Mucosa of stomach (tissue), 1 donor: Measurements from ENCODE around the gene SCN7A.

Experiments
- H3K27me3 ChIP-seq: one replicate; pipeline ENCODE4 v1.7.0; 2013; ENCODE audit warnings: mild to moderate bottlenecking, low read length; ENCODE audit not compliant: control insufficient read depth, insufficient read depth
- H3K36me3 ChIP-seq: one replicate; pipeline ENCODE4 v1.7.0; 2013; ENCODE audit warnings: low read length; ENCODE audit not compliant: control insufficient read depth, insufficient read depth
- H3K4me1 ChIP-seq: one replicate; pipeline ENCODE4 v1.7.0; 2013; ENCODE audit warnings: mild to moderate bottlenecking, low read length; ENCODE audit not compliant: control insufficient read depth, insufficient read depth
- H3K4me3 ChIP-seq: one replicate; pipeline ENCODE4 v1.7.0; 2013; ENCODE audit warnings: low read length
- H3K9ac ChIP-seq: one replicate; pipeline ENCODE4 v1.7.0; 2013; ENCODE audit warnings: mild to moderate bottlenecking, low read length, moderate library complexity
- H3K9me3 ChIP-seq: one replicate; pipeline ENCODE4 v1.7.0; 2013; ENCODE audit warnings: mild to moderate bottlenecking, low read length, moderate library complexity; ENCODE audit not compliant: control insufficient read depth
- donor health status: Pancreatic carcinoma.

Gene SCN7A

DNA sequence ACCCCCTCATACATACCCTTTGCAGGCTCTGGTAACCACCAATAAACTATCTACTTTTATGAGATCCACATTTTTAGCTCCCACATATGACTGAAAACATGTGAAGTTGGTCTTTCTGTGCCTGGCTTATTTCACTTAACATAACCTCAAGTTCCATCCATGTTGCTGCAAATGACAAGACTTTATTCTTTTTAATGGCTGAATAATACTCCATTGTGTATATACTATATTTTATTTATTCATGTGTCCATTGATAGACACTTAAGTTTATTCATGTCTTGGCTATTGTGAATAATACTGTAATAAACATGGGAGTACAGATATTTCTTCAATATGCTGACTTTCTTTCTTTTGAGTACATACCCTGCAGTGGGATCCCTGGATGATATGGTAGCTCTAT is 45.9 kb downstream of the SCN7A start:
- H3K36me3 ChIP-seq: no peaks in the 10 kb centered on the region
- H3K27me3 ChIP-seq: no peaks in the 10 kb centered on the region
- no peaks in the 10 kb centered on the region for H3K9me3 ChIP-seq
- no peak overlapping the region for H3K4me3 ChIP-seq
- H3K9ac ChIP-seq: no peak overlapping the region
- no peaks in the 10 kb centered on the region for H3K4me1 ChIP-seq

DNA sequence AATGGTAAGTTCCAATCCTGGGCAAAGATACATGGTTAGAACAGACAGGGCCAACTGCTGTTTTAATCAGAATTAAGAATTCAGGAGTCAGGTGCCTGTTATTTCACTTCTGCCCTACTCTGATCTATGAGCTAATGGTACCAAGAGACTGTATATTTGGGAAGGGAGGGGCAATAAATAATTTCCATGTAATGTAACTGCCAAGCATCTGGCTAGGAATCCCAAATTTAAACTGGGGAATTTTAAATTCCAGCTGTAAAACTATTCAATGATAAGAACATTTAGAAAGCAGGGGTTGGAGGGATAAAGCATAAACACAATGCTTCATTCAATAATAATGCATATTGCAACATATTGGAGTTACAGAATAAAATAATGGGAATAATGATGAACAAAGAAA is 49.7 kb downstream of the SCN7A start:
- Histone ChIP-seq H3K9me3 (no peaks in the 10 kb centered on the region), H3K4me3 (no peak overlapping the region), H3K4me1 (no peaks in the 10 kb centered on the region), H3K36me3 (no peaks in the 10 kb centered on the region), H3K27me3 (no peaks in the 10 kb centered on the region), H3K9ac (no peak overlapping the region)

DNA sequence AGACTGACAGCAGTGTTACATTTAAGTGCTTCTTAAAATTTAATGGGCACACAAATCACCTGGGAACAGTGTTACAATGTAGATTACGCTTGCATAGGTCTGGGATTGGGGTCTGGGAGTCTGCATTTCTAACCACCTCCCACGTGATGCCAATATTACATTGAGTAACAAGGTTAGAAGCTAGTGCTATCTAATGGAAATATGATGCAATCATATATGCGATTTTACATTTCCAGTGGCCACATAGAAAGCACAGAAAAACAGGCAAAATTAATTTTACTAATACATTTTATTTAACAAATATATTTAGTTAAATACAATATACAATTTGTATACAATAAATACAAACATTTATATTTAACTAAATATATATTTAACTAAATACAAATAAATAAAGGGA is 53.7 kb downstream of the SCN7A start:
- Histone ChIP-seq H3K9ac (no peak overlapping the region), H3K9me3 (no peaks in the 10 kb centered on the region), H3K27me3 (no peaks in the 10 kb centered on the region), H3K4me1 (no peaks in the 10 kb centered on the region), H3K36me3 (no peaks in the 10 kb centered on the region), H3K4me3 (no peak overlapping the region)

DNA sequence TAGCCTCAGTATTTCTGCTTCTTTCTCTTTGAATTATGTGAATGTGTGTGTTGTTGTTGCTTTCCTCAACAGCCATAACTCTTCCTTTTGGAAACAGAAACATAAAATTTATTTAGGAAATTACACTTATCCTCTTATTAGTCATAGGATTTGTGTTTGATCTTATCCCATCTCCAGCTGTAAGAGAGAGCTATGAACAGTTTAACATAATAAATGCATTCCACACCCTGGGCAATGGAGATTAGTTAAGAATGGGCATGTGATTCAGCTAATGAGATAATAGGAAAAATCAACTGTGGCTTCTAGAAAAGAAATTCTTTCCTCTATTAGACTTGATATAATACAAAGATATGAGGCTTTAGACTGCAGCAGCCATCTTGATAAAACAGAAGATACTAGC is 55.0 kb downstream of the SCN7A start:
- H3K4me1 ChIP-seq: no peaks in the 10 kb centered on the region
- H3K36me3 ChIP-seq: no peaks in the 10 kb centered on the region
- H3K9me3 ChIP-seq: no peaks in the 10 kb centered on the region
- H3K4me3 ChIP-seq: no peak overlapping the region
- H3K9ac ChIP-seq: no peak overlapping the region
- no peaks in the 10 kb centered on the region for H3K27me3 ChIP-seq

DNA sequence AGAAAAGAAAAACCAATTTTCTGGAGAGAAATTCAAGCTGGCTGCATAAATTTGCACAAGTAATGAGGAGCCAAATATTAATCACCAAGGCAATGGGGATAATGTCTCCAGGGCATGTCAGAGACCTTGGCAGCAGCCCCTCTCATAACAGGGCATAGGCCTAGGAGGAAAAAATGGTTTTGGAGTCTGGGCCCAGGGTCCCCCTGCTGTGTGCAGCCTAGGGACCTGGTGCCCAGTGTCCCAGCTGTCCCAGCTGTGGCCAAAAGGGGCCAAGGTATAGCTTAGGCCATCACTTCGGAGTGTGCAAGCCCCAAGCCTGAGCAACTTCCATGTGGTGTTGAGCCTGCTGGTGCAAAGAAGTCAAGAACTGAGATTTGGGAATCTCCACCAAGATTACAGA is 57.1 kb downstream of the SCN7A start:
- Histone ChIP-seq H3K9me3 (no peaks in the 10 kb centered on the region), H3K27me3 (no peaks in the 10 kb centered on the region), H3K36me3 (no peaks in the 10 kb centered on the region), H3K4me3 (no peak overlapping the region), H3K4me1 (peaks cover 5% of the 10 kb centered on the region), H3K9ac (no peak overlapping the region)

DNA sequence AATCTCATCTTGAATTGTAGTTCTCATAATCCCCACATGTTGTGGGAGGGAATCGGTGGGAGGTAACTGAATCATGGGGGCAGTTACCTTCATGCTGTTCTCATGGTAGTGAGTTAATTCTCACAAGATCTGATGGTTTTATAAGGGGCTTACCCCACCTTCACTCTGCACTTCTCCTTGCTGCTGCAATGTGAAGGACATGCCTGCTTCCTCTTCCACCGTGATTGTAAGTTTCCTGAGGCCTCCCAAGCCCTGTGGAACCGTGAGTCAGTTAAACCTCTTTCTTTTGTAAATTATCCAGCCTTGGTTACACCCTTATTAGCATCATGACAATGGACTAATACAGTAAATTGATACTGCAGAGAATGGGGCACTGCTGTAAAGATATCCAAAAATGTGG is 57.9 kb downstream of the SCN7A start:
- H3K9ac ChIP-seq: no peak overlapping the region
- H3K4me1 ChIP-seq: peaks cover 5% of the 10 kb centered on the region
- H3K36me3 ChIP-seq: no peaks in the 10 kb centered on the region
- H3K4me3 ChIP-seq: no peak overlapping the region
- no peaks in the 10 kb centered on the region for H3K27me3 ChIP-seq
- H3K9me3 ChIP-seq: no peaks in the 10 kb centered on the region

DNA sequence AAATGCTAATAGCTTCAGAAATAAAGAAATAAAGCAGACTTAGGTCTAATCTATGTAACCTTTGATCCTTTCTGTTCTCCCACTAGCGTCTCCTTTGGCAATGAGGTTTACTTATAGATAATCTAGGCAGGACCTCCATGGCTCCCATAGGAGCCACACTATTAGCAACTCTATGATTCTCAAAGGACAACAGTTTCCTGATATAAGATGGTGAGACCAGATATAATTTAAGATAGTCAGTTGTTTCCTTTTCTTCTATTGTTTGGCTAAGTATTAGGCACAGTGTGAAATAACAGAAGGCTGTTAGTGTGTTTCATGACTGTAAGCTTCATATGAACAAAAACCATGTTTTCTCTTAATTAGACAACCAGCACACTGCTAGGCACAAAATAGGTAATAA is 59.6 kb downstream of the SCN7A start:
- Histone ChIP-seq H3K9ac (no peak overlapping the region), H3K36me3 (no peaks in the 10 kb centered on the region), H3K4me1 (peaks cover 5% of the 10 kb centered on the region), H3K4me3 (no peak overlapping the region), H3K27me3 (no peaks in the 10 kb centered on the region), H3K9me3 (no peaks in the 10 kb centered on the region)

DNA sequence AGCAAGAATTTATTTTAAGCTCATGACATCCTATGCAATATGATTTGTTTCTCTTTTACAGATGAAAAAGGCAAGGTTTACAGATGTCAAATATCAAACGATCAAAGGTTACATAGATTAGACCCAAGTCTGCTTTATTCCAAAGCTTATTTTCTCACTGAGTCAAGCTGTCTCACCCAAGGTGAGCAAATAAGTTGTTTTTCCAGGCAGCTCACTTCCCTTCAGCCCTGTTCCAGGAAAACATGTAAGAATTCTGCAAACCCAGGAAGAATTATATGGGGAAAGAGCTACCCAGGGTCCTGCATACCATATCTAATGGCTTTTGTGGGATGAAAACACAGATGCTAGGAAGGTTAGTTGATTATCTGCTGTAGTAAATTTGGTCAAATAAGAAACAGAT is 60.6 kb downstream of the SCN7A start:
- H3K27me3 ChIP-seq: no peaks in the 10 kb centered on the region
- H3K4me1 ChIP-seq: peaks cover 5% of the 10 kb centered on the region
- H3K36me3 ChIP-seq: no peaks in the 10 kb centered on the region
- H3K9ac ChIP-seq: no peak overlapping the region
- no peaks in the 10 kb centered on the region for H3K9me3 ChIP-seq
- no peak overlapping the region for H3K4me3 ChIP-seq

DNA sequence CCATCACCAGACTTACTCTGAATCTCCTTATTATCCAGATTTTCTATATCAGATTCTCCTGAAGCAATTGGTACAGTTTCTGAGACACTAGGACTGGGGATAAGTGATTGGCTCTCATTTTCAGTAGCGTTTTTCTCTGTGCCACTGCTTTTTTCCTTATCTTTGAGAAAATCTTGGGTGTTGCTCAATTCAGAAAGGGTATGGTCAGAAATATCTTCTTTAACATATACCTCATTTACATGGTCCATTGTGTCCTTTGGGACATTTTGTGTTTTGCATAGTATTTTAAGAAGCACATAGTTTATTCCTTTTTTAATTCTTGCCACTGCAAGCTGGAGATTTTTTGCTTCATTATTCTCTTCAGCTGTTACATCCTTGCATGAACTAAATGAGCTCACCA is 61.7 kb downstream of the SCN7A start:
- no peaks in the 10 kb centered on the region for H3K27me3 ChIP-seq
- H3K9me3 ChIP-seq: no peaks in the 10 kb centered on the region
- no peaks in the 10 kb centered on the region for H3K36me3 ChIP-seq
- H3K4me3 ChIP-seq: no peak overlapping the region
- H3K9ac ChIP-seq: no peak overlapping the region
- peaks cover 5% of the 10 kb centered on the region for H3K4me1 ChIP-seq

DNA sequence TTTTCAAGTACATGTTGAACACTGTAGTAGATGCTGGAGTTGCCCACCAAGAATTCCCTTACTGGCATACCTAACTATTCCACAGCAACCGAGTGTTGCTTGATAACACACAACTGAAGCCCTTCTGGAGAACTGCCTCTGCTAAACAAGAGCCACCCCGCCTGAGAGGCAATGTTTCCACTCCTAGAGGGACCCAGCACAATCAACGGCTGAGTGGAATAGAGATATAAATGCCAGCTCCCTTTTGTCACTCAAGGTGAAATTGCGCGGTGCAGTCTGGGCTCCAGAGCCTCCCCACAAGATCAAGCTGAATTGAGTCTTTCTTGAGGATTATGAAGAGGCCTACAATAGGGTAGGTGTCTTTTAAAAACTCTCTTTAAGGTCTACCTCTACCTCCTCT is 69.2 kb downstream of the SCN7A start:
- H3K4me1 ChIP-seq: no peaks in the 10 kb centered on the region
- no peaks in the 10 kb centered on the region for H3K9me3 ChIP-seq
- no peaks in the 10 kb centered on the region for H3K27me3 ChIP-seq
- H3K4me3 ChIP-seq: no peak overlapping the region
- no peaks in the 10 kb centered on the region for H3K36me3 ChIP-seq
- H3K9ac ChIP-seq: no peak overlapping the region

DNA sequence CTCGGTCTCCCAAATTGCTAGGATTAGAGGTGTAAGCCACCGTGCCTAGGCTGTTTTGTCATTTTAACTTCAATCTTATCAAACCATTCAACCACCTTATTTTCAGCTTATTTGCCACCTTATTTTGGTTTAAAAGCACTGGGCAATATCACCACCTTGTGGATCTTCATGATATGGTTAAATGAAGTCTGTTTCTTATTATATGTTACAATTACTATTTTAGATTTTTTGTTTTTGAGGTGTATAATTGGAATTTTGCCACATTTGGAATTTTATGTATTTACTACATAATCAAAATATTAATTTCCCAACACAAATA is 74.5 kb downstream of the SCN7A start:
- no peak overlapping the region for H3K9ac ChIP-seq
- no peaks in the 10 kb centered on the region for H3K36me3 ChIP-seq
- no peaks in the 10 kb centered on the region for H3K4me1 ChIP-seq
- H3K9me3 ChIP-seq: no peaks in the 10 kb centered on the region
- H3K27me3 ChIP-seq: no peaks in the 10 kb centered on the region
- H3K4me3 ChIP-seq: no peak overlapping the region

DNA sequence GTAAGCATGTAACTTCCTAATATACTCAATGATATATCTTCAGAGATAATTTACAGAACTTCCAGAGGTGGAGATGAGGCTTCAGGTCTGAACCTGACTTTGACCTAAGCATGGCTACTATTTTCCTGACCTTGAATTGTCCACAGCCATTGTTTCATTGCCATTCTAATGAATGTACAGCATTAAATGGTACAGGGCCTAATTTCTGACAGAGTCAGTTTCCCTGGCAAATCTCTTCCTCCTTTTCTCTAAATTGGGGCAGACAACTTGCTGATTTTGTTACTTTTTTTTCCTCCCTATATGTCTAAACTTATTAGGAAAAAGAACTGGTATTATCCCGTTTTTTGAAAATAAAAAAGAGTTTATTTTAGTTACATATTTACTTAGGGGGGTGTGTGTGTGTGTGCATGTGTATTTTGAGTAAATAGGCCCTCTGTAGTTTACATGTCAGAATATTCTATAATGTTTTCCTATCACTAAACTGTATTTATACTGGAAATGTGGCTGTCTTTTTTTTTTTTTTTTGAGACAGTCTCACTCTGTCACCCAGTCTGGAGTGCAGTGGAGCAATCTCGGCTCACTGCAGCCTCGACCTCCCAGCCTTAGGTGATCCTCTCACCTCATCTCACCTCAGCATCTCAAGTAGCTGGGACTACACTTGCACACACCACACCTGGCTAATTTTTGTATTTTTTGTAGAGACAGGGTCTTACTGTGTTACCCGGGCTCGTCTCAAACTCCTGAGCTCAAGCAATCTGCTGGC is 75.0 kb downstream of the SCN7A start:
- Histone ChIP-seq H3K36me3 (no peaks in the 10 kb centered on the region), H3K9me3 (no peaks in the 10 kb centered on the region), H3K9ac (no peak overlapping the region), H3K4me1 (no peaks in the 10 kb centered on the region), H3K27me3 (no peaks in the 10 kb centered on the region), H3K4me3 (no peak overlapping the region)

DNA sequence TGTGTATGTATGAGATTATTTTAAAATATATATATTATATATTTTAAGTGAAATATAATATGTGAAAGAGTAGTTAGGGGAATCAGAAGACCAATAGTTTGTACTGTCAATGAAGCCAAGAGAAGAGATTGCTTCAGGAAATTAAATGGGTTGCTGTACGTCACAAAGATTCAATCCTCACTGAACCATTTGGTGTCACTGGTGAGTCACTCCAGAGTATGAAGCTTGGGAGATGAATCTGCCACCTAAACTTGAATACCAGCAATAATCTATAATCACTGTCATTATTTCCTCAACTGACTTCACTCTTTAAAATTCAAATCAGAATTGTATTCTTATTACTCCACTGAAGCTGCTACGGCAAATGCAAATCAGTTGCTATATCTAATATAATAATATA is 76.4 kb downstream of the SCN7A start:
- H3K36me3 ChIP-seq: no peaks in the 10 kb centered on the region
- H3K4me1 ChIP-seq: no peaks in the 10 kb centered on the region
- H3K4me3 ChIP-seq: no peak overlapping the region
- H3K9ac ChIP-seq: no peak overlapping the region
- no peaks in the 10 kb centered on the region for H3K27me3 ChIP-seq
- no peaks in the 10 kb centered on the region for H3K9me3 ChIP-seq
